ENCODE measurements around the gene RRP7A. TPM values are rescaled to one million over a fixed set of nuclear protein-coding genes. Genes with fewer than 3 reads are reported as not detected.
"Not testable (repeated sequence)": the region's sequence is repeated elsewhere in the genome, so short reads cannot be mapped to it uniquely, and the experiment has no call there.

The RRP7A gene
- total RNA-seq, 1 experiment from 2014 or later = 24.2 TPM

GRCh38 chr22:42495533-42496141 is 24.0 kb downstream of the RRP7A start:
- DNase-seq (ENCODE audit: low read depth) = not testable (repeated sequence)

GRCh38 chr22:42493393-42493792 is 26.2 kb downstream of the RRP7A start:
- DNase-seq (ENCODE audit: low read depth) = no peak

DNA sequence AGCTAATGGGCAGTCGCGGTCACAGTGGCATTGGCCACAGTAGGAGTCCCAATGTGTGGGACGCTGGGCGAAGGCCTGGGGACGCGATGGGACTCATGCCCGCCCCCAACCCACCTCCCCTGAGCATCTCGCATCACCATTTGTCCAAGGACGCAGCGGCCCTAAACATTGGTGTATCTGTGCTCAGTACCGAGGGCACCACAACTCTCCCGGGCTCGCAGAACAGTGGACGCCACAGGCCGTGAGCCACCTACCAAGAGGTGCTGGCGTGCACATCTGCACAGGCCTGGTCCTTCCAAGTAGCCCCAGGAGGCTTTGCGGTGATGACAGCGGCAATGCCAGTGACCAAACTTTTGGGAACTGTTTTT is 27.3 kb downstream of the RRP7A start:
- DNase-seq (ENCODE audit: low read depth) = no peak

GRCh38 chr22:42490243-42490832 is 29.3 kb downstream of the RRP7A start:
- DNase-seq (ENCODE audit: low read depth) = no peak

DNA sequence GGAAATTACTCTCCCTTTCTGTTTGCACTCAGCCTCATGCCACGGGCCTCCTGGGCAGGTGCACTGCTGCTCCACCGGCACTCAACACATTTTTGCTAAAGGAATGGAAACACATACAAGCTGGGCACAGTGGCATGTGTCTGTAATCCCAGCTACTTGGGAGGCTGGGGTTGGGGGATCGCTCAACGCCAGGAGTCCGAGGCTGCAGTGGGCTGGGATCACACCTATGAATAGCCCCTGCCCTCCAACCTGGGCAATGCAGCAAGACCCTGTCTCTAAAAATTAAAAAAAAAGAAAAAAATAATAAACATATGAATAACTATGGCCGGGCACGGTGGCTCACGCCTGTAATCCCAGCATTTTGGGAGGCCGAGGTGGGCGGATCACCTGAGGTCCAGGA is 30.6 kb downstream of the RRP7A start:
- no peak for DNase-seq (ENCODE audit: low read depth)

DNA sequence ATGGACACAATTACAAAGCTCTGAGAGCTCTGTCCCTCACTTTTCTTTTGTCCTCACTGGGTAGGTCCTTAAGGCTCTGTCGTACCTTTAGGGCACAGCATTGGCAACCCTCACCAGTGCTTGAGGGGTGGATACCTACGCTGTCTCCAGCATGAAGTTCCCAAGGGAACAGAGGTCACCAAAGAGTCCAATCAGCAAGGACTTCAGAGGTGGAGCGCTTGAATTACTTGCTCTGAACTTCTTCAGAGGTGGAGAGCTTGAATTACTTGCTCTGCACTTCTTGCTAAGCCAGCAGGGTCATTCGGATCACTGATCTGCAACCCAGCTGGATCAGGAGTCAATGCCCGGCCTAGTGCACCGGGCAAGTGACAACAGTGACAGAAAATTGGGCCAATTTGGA is 35.1 kb downstream of the RRP7A start:
- no peak for DNase-seq (ENCODE audit: low read depth)

- DNase-seq (ENCODE audit: low read depth) = not testable (repeated sequence)
Measured at GRCh38 chr22:42483610-42484223, 35.9 kb downstream of the RRP7A start.

- no peak for DNase-seq (ENCODE audit: low read depth)
Measured at GRCh38 chr22:42475122-42475521, 44.5 kb downstream of the RRP7A start.

DNA sequence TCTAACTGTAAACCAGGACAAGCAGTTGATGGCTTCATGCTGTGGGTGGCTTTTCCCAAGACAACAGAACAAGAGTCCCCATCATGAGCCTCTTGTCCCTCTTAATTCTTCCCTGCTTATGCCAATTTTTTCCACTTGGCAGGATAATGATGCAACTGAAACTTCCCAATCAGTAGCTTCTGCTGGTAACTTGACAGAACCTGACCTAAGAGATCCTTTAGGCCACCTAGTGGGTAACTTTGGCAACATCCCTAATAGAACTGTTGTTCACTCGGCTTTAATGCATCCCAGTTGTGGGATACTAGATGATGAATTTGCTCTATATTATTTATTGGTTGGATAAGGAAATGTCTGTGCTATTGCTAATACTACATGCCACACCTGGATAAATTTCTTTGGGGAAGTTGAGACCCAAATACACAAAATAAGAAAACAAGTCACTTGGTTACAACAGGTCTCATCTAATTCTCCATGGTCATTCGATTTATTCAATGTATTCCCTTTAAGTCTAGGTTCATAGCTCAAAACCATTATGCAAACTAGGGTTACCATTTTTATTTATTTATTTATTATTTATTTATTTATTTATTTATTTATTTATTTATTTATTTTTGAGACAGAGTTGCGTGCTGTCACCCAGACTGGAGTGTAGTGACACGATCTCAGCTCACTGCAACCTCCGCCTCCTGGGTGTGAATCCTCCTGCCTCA is 46.0 kb downstream of the RRP7A start:
- DNase-seq (ENCODE audit: low read depth) = peak; percentile 58

- no peak for DNase-seq (ENCODE audit: low read depth)
Measured at GRCh38 chr22:42472671-42473070, 46.9 kb downstream of the RRP7A start.

DNA sequence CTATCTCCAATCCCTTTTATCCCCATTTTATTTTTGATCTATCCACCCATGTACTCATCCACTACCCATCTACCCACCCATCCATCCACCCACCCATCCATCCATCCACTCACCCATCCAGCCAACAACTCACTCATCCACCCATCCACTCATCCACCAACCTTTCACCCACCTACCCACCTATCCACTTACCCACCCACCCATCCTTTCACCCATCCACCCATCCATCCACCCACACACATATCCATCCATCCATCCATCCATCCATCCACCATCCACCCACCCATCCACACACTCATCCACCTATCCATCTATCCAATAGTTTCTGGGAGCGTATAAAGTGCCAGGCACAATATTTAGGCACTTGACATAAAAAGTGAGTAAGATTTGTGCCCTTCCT is 48.2 kb downstream of the RRP7A start:
- no peak for DNase-seq (ENCODE audit: low read depth)

DNA sequence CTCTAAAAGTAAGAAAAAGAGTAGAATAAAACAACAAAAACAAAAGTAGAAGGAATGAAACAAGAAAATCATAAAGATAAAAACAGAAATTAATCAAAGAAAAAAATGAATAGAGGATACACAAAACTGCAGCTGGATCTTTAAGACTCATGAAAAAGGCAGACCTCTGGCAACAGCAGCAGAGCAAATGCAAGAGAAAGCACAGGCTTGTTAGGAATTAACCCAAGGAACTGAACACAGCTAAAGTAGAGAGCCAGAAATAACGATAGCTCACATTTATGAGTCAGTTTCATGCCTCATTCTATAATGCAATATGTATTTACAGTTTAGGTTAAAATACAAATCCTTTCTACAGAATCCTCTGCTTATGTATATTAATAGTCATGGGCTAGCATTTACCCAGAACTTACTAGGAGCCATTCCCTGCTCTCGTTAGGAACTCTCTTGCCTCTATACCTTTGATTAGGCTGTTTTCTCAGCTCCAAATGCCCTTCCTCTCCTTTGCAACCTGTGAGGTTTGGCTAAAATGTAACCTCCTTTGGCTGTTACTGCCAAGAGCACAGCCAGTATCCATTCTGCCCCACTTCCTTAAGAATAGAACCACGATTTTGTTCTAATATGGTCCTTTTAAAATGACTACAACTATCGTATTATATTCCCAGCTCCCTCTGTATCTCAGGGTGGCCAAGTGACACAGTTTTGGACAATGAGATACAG is 49.1 kb downstream of the RRP7A start:
- DNase-seq (ENCODE audit: low read depth) = no peak

GRCh38 chr22:42468841-42469240 is 50.8 kb downstream of the RRP7A start:
- DNase-seq (ENCODE audit: low read depth) = peak; percentile 34

GRCh38 chr22:42462016-42462415 is 57.6 kb downstream of the RRP7A start:
- DNase-seq (ENCODE audit: low read depth) = no peak

- DNase-seq (ENCODE audit: low read depth) = no peak
Measured at GRCh38 chr22:42461511-42461910, 58.1 kb downstream of the RRP7A start.

Other genes with a start within 250 kb of the RRP7A start
- 17.4 and 21.1 TPM in 2 replicates for gene TCF20, start 249.1 kb downstream of the RRP7A start, total RNA-seq (2014; rRNA removed; shearing (Covaris generic))
- gene NFAM1, start 87.4 kb downstream of the RRP7A start, total RNA-seq (2014; rRNA removed; shearing (Covaris generic)) = not detected in 2 replicates
- gene SERHL2, start 34.2 kb upstream of the RRP7A start, total RNA-seq (2014; rRNA removed; shearing (Covaris generic)) = 0.15 and 0.22 TPM in 2 replicates
- 22.6 and 28.3 TPM in 2 replicates for gene POLDIP3, start 95.1 kb upstream of the RRP7A start, total RNA-seq (2014; rRNA removed; shearing (Covaris generic))
- not detected in 2 replicates for gene ATP5MGL, start 120.8 kb upstream of the RRP7A start, total RNA-seq (2014; rRNA removed; shearing (Covaris generic))
- gene CYB5R3, start 129.6 kb upstream of the RRP7A start, total RNA-seq (2014; rRNA removed; shearing (Covaris generic)) = 47.9 and 80.4 TPM in 2 replicates
- gene A4GALT, start 201.1 kb upstream of the RRP7A start, total RNA-seq (2014; rRNA removed; shearing (Covaris generic)) = 2.5 and 2.9 TPM in 2 replicates

Data from M059J (cell line).